Forelimb muscle (tissue), 1 donor: Measurements from ENCODE around the gene MLX. TPM values are rescaled to one million over a fixed set of nuclear protein-coding genes. Genes with fewer than 3 reads are reported as not detected.
"Not testable (repeated sequence)": the region's sequence is repeated elsewhere in the genome, so short reads cannot be mapped to it uniquely, and the experiment has no call there.

Source experiments
- DNase-seq: peaks from one replicate; pipeline ENCODE4 v3.0.0-alpha.2; 2013; ENCODE audit warnings: low read depth
- polyA plus RNA-seq: library from polyadenylated mRNA; unstranded; fragments of 120-200 nt; gene quantifications from one replicate; pipeline ENCODE4 v1.2.1, GENCODE V29; 2013; ENCODE audit not compliant: insufficient read length

The MLX gene
- polyA plus RNA-seq, 1 donor = 38.2 TPM

DNA sequence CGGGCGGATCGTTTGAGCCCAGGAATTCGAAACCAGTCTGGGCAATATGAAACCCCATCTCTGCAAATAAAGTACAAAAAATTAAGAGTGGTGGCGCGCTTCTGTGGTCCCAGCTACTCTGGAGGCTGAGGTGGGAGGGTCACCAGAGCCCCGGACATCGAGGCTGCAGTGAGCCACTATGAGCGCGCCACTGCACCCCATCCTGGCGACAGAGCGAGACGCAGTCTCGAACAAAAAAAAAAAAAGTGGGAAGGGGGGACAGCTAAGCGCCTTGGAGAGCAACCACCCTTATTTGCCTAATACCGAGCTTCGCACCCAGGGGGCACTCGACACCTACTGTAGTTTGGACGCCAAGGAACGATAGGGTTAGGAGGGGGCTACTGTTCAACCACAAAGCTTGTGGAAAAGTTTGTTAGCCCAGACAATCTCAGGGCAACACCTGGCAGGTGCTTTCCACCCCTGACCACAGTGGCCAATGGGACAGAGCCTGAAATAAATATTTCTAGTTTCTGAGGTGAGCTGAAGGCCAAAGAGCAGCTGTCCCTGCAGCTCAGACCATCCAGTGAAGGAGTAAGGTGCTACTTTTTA, 11.5 kb downstream of the MLX start:
- DNase-seq = no peak

DNA sequence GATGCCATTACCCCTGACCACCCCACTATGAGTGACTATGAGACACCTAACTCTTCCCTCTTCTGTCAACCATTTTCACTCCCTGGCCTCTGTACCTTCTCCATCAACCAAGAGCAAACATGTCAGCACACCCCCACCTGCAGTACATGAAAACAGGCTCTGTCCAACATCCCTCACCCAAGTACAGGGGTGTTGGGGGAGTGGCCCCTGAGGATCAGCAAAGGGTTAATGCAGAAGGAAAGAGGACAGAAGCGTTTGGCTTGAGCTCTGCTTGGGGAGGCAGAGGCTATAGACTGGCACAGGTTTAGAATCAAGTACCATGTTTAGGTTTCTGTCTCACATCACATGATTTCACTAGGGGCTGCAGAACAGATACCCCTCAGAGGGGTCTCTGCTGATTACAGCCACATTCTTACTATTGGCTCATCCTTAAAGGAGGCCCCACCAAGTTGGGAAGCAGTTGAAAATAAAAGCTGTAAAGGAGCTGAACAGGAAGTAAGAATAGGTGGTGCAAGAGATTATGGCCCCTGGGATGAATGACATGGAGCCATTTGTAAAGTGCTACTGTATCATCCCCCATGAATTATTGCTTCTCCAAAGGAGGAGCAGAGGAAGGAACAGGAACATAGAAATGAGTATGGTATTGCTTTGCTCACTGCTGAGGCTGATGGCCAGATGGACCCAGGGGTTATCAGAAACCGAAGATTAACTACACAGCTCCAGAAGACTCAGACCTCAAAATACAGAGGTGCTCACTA, 13.1 kb downstream of the MLX start:
- DNase-seq = no peak

DNA sequence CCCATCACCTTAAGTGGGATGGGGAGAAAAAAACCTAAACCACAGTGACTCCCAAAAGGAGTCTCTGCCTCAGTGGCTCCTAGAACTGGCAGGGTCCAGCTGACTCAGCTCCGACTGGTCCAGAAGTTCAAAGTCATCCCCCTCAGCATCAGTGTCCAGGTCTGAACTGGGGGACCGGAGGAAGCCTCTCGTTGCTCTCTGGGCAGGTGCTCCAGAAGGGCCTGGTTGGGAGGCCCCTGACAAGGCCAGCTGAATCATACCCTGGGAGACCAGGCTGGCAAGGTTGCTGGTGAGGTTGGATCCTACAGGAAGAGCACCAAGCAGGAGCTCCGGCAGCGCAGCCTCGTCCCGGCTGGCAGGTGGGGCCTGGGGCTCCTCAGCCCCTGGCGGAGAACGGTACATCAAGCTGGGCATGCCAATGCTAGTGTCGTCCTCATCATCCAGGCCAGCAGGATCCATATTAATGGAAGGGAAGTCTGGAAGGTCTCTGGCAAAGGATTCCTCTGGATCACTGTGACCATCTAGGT, 14.9 kb downstream of the MLX start:
- DNase-seq = no peak

DNA sequence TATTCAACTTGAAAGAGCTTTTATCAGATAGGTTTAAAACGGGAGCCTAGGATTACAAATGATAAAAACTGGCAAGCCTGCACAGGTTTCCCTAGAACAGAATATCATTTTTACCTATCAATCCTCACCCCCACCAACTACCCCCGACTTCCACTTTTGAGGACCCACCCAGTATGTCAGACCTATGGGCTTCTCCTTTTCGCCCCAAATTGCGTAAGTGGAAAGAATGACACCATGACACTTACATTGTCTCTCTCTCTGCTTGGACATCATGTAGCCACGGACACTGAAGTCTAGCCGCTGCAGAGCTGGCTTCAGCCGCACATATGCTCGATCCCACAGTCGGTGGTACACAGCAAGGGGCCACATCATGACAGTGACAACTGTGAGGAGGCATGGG, 18.0 kb downstream of the MLX start:
- no peak for DNase-seq

DNA sequence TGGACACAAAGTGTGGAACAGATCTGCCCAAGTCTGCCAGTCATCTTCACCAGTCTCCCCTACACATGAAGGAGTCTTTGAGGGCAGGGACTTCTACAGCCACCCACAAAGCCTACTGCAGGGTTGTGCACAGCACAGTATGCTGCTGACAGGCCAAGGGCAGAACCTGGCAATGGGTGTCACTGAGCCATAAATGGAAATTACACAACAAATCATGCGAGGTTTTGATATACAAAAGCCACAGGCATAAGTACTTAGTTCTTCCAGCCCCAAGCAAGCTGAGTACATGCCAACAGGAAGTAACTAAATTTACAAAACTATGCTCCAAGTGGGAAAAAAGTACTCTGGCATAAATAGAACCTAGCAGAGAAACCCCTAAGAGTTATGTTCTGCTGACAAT, 18.5 kb downstream of the MLX start:
- no peak for DNase-seq

DNA sequence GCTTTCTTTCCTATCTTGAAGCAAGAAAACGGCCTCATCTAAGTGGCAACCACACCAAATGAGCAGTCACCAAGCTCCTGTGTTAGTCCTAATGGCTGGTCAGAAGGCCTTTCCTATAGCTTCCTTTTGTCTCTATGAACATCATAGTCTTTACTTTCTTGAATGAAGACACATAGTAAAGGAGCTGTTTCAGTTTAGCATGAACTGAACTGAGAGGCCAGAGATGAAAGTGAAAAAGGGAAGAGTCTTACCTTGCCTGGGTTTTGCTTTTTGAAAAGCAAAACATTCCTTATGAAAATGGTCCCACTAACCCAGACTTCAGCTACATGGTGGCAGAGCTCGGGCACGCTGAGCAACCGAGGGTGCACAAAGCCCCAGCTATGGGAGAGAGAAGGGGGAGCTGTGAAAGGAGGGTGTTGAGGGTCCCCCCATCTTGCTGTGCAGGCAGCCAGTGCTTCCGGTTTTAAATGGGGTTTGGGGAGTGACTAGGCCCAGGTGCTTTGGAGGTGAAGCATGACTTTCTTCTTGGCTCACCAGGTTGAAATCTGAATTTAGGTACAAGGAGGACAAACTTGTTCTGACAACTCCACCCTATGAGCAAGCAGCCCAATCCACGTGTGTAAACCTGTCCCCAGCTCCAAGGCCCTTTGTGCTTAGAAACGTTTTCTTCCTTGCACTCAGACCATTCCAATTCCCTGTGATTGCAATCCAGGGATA, 19.8 kb downstream of the MLX start:
- no peak for DNase-seq

DNA sequence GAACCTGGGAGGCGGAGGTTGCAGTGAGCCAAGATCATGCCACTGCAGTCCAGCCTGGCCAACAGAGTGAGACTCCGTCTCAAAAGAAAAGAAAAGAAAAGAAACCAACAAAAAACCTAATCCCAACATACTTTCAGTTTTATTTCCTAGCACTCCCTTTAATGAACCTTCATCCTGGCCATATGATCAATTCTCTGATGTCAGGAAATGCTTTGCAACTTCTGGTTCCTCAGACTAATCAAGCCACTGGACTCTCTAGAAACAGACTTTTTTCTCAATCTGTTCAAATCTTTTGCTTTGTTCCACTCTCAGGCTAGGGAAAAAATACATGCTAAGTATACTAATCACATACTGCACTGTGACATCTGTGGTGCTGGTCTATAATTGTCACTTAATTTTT, 24.0 kb downstream of the MLX start:
- no peak for DNase-seq

DNA sequence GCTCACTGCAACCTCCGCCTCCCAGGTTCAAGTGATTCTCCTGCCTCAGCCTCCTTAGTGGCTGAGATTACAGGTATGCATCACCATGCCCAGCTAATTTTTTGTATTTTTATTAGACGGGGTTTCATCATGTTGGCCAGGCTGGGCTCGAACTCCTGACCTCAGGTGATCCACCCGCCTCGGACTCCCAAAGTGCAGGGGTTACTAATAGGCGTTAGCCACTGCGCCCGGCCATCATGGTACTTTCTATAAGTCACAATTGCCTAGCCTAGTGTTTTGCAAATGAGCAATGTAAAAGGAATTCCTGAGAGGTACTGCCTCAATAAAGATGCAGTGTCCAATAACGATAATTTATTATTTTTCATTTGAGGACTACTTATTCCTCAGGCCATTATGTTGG, 24.5 kb downstream of the MLX start:
- no peak for DNase-seq

DNA sequence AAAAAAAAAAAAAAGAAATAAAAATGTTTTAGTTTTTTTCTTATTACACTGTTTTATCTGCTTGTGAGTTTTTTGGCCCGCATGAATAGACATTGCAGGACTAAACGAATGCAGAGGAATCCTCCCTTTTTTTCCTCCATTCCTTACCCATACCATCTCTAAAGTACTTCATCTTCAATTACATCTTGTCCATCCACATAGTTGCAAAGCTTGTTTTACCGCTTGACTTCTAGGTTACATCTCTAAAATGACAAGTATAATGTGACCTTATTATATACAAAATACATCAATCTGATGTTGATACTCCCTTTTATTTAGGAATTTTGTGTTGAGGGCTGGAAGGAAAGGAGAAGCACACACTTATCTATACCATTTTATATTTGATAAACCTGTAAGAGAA, 29.5 kb downstream of the MLX start:
- no peak for DNase-seq

DNA sequence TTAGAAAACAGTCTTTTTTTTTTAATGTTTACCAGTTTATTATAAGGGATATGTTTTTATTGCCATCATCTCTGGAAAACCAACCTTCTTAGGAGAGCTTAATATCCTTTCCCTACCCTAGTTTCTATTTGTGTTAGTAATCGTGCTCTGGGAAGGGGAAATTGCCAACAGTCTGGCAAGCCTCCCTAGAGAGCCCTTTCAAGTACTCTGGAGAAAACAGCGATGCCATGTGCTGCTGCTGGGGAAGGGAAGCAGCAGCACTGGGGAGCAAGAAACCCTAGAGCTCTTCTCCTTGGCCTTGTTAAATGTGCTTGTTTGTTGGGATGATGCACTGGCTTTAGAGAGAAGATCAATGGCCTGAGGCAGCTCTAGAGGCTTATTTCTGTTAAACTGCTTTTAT, 32.0 kb downstream of the MLX start:
- DNase-seq = no peak

DNA sequence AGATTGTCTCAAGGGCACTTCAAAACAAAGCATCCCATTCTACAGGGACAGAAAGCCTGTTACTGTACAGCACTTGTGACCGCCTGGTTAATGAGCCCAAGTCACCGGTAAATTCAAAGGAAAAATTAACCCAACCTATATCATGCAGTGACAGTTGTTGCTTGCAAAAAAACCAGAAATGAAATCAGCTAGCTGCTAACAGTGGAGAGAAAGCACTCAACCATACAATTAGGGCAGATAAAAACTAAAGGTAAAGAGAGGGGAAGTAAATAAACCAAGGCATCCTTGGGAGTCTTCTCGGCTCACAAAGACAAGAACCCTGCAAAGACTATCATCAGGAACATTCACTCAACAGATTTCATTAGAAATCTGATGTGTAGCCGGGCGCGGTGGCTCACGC, 36.4 kb downstream of the MLX start:
- no peak for DNase-seq

DNA sequence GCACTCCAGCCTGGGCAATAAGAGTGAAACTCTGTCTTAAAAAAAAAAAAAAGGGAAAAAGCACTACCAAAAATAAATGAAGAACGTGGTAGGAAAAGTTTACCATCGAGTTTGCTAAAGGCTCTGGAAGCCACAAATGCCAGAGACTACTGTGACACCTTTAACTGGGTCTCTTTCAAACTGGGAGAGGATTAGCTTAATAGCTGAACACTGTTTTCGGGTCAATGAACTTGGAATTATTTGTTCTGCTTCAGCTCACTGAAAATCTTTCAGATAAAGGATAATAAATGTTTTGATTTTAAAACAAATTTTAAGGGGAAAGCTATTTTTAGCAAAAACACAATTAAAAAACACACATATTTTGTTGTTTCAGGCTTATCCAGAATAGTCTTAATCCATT, 40.9 kb downstream of the MLX start:
- no peak for DNase-seq

DNA sequence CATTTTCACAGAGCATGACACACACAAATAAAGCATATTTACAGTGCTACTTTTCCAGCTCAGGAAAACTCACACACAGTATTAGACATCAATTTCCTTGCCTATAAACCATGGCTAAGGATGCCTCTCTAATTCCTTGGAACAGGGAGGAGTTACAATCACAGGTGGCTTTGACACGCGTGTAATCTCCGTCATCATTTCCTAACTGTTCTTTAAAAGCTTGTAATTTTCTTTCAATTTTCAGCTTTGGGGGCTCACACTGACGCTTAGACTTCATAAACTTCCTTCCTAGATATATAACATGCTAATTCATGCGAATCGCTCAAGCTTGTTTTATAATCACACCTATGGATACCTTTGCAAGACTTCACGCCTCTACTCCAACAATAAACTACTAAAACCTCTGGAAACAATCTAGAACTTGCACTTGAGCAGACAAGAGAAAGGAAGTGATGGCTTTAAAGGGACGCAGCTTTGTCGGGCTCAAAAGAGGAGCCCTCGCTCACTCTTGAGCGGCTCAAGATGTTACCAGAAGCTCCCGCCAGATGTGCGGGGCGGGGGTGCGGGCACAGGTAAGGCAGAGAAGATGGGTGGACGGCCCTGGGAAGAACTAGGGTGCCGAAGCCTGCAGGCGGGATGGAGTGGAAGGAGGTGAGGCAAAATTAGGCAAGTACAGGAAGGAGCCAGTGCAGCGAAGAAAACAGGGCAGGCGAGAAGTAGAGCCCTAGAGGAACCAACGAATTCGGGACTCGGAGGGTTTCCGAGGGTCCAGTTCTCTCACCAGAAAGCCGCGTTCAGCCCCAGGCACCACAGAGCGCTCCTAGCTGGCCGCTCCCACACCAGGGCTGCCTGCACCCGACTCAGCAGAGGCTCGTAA, 41.6 kb downstream of the MLX start:
- DNase-seq = no peak

DNA sequence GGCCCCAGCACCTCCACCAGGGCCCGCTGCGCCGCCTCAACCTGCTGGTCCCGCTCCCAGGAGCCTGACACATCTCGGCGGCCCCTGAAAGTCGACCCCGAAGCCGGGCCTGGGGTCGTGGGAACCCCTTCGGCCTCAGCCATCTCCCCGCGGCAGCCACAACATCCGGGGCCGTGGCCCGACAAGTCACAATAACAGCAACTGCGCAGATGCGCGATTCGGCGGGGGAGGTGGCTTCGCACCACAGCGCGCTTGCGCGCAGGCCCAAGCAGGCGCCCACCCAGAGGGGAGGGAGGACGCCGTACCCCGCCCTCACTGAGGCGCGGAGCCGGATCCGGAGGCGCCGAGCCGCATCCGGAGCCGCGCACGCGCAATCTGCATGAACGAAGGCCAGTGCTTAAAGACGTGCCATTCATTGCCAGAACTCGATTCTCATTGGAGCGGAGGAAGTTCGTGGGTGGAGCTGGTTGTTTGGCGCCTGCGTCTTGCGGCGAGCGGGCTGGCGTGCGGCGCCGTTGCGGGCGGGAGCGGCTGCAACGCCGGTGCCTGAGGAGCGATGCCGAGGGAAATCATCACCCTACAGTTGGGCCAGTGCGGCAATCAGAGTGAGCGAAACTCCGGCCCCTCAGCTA, 42.4 kb downstream of the MLX start, which contains the start of the genes RETREG3 and TUBG1:
Gene RETREG3 (minus strand): TSS at position 193 of the 632 bp plus-strand sequence. CDS start 50 bp downstream, at position 143.
Gene TUBG1 (plus strand): TSS at position 502 of the 632 bp plus-strand sequence. CDS start 55 bp downstream, at position 557.
- peak; percentile 99 for DNase-seq

DNA sequence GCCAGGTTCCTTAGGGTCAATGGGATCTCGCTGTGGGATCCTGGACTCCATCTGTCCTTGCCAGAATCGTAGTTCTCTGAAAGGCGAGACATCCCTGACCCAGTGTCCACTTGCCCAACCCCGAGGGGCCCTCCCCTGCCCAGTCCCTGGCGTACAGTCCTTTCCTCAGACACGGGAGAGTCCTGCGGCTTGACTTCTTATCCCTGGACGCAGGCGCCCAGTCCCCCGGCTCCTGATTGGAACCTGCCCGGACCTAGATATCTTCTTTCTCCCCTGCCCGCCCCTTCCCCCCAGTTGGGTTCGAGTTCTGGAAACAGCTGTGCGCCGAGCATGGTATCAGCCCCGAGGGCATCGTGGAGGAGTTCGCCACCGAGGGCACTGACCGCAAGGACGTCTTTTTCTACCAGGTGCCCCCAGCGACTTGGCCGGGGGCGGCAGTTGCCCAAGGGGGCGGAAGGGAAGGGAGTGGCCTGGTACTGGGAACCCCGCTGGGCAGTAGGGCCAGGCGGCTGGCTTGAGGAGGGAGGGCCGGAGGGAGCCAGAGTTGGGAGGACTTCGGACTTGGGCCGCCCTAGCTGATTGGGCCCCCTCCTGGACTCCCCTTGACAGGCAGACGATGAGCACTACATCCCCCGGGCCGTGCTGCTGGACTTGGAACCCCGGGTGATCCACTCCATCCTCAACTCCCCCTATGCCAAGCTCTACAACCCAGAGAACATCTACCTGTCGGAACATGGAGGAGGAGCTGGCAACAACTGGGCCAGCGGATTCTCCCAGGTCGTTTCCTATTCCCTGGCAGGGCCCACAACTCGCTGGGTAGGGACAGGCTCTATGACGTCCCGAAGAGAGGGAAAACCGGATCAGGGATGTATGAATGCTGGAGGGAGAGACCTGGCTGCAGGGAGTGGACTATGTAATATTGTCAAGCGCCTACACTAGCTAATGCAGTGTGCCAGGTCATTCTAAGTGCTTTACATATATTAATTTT, 43.2 kb downstream of the MLX start:
- DNase-seq = not testable (repeated sequence)

DNA sequence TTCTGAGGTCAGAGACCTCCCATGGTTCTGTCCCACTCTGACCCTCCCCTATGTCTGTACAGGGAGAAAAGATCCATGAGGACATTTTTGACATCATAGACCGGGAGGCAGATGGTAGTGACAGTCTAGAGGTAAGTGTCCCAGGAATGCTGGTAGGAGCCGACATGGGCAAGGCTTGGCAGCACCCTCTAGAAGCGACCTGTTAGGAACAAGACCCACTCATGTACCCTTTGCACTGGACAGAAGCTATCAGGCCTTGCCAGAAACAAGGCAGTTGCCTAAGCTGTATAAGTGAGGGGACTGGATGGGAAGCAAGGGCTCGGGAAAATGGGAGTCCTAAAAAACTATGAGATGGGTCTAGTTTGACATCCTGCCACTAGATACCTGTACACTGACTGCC, 45.1 kb downstream of the MLX start:
- DNase-seq = no peak

DNA sequence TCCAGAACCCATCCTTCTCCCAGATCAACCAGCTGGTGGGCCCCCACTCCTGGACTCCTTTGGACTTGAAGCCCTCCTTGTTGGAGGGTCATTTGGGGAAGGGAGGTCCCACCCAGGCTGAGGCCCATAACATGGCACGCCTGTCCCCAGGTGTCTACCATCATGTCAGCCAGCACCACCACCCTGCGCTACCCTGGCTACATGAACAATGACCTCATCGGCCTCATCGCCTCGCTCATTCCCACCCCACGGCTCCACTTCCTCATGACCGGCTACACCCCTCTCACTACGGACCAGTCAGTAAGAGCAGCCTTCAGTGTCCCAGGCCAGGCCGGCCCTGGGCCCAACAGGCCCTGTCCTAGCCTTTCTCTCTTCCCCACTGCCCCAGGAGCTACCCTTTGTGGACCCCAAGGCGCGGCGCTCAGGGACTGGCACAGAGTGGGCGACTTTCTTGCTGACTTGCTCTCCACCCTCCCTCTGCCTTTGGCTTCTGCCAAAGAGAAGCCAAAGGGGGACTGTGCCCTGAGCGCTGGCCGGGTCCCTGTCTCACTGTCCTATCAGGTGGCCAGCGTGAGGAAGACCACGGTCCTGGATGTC, 46.9 kb downstream of the MLX start:
- no peak for DNase-seq

DNA sequence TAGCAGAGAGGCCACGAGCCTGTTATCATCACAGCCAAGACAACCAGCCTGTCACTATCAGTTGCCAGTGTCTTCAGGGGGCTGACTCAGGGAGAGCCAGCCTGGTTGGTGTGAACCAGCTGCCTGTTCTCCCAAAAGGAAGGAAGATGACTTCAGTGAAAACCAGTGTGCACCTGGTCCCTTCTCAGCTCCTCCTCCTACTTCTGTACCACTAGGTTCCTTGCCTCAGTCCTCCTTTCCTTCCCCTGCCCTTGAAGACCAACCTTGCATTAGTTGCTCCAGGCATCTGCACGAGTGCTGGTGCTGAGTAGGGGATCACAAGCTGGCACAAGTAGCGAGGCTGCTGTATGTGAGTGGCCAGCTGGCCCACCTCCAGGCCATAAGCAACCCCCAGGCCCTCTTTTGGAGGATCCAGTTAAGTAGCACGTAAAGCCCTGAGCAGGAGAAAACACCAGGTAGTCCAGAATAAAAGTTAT, 51.1 kb downstream of the MLX start:
- no peak for DNase-seq

DNA sequence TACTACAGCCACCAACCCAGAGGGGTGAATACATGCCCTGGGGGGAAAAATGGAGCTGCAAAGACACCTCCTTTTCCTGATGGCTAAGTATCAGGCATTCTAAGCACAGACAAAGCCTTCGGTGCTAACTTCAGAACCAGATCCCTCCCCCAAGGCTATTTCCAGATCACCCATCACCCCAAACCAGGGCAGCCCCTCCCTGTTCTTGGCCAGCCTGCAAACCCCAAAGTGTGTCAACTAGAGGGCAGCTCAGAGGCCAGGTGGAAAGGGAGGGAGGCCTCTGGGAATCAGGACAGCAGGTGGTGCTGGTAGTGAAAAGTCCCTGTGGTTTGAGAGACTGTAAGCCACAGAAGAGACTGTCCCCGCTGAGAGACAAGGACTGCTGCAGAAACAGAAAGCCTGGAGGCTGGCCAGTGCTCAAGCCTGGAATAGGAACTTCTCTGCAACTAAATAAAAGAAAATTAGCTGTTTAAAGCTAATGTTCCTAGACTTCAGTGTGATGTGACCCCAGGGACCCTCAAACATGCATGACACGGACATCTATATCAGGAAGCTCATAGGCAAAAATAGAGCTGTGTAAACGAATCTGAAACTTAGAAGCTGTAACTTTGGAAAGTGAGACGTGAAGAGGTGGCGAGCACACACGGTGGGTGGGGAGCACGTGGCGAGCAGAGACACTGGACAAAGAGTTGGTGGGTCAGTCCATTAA, 51.7 kb downstream of the MLX start:
- no peak for DNase-seq
